Lower lobe of right lung (tissue), 2 donors: Measurements from ENCODE around the gene NKAIN1. TPM values are rescaled to one million over a fixed set of nuclear protein-coding genes. Genes with fewer than 3 reads are reported as not detected.

Source experiments
- ATAC-seq, 2 donors: fragments of 200-7000 bp; cut with Tn5 transposase; one replicate each; pipeline ENCODE4 v1.9.1; 2020 to 2022; ENCODE audit warnings: mild to moderate bottlenecking in 2 of 2, moderate library complexity in 2 of 2
- DNase-seq: peaks from one replicate; pipeline ENCODE4 v3.0.0-alpha.2; 2020
- H3K27ac ChIP-seq: fragments of 200-600 bp; one replicate; pipeline ENCODE4 v1.8.0; 2022
- H3K27me3 ChIP-seq: fragments of 200-600 bp; one replicate; pipeline ENCODE4 v1.8.0; 2022; ENCODE audit warnings: low read depth
- H3K36me3 ChIP-seq: fragments of 200-600 bp; one replicate; pipeline ENCODE4 v1.8.0; 2022; ENCODE audit warnings: mild to moderate bottlenecking
- H3K4me1 ChIP-seq: fragments of 200-600 bp; one replicate; pipeline ENCODE4 v1.8.0; 2022
- H3K4me3 ChIP-seq: fragments of 200-600 bp; one replicate; pipeline ENCODE4 v1.8.0; 2022; ENCODE audit warnings: mild to moderate bottlenecking
- H3K9me3 ChIP-seq: fragments of 200-600 bp; one replicate; pipeline ENCODE4 v1.8.0; 2022
- intact Hi-C: fragments of 100-400 bp; cut with DNase I; formaldehyde crosslinking; loops from one replicate; pipeline ENCODE4 v1.11.0; 2022
- total RNA-seq: library from RNA; stranded (reverse); fragmentation: NEBNext Ultra II Directional; extraction: Animal tissue kit (Norgen Biotek cat#: 25700); gene quantifications from one replicate; pipeline ENCODE4 v1.2.1, GENCODE V29; 2021
- TF ChIP-seq, protein P1 (sequence below): fragments of 200-600 bp; IDR thresholded peaks from one replicate; pipeline ENCODE4 v1.8.0; 2022; ENCODE audit warnings: antibody characterized with exemption, mild to moderate bottlenecking
- donor health status: DM: no; HTN: yes; CAD: no; lungs with severe emphysema.

NKAIN1 gene
- total RNA-seq, 1 donor from 2014 or later = not detected

GRCh38 chr1:31161571-31161970, 78.1 kb downstream of the NKAIN1 start:
- H3K4me1 ChIP-seq = no peaks in the 10 kb centered on the region
- ATAC-seq (no peak), DNase-seq (no peak)
- H3K9me3 ChIP-seq = no peaks in the 10 kb centered on the region
- H3K36me3 ChIP-seq = no peaks in the 10 kb centered on the region
- H3K27ac ChIP-seq = no peak overlapping the region
- TF ChIP-seq, protein P1, sequence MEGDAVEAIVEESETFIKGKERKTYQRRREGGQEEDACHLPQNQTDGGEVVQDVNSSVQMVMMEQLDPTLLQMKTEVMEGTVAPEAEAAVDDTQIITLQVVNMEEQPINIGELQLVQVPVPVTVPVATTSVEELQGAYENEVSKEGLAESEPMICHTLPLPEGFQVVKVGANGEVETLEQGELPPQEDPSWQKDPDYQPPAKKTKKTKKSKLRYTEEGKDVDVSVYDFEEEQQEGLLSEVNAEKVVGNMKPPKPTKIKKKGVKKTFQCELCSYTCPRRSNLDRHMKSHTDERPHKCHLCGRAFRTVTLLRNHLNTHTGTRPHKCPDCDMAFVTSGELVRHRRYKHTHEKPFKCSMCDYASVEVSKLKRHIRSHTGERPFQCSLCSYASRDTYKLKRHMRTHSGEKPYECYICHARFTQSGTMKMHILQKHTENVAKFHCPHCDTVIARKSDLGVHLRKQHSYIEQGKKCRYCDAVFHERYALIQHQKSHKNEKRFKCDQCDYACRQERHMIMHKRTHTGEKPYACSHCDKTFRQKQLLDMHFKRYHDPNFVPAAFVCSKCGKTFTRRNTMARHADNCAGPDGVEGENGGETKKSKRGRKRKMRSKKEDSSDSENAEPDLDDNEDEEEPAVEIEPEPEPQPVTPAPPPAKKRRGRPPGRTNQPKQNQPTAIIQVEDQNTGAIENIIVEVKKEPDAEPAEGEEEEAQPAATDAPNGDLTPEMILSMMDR = no peak
- no peak overlapping the region for H3K4me3 ChIP-seq
- intact Hi-C loops = no loop called here
- H3K27me3 ChIP-seq = no peaks in the 10 kb centered on the region

- ATAC-seq (no peak), DNase-seq (no peak)
- Histone ChIP-seq H3K27ac (no peak overlapping the region), H3K36me3 (no peaks in the 10 kb centered on the region), H3K4me3 (no peak overlapping the region), H3K4me1 (peaks cover 9% of the 10 kb centered on the region), H3K27me3 (no peaks in the 10 kb centered on the region), H3K9me3 (no peaks in the 10 kb centered on the region)
- intact Hi-C loops = no loop called here
- TF ChIP-seq, protein P1 = no peak
Observed at GRCh38 chr1:31159869-31160611, 79.6 kb downstream of the NKAIN1 start.

GRCh38 chr1:31159323-31159722, 80.4 kb downstream of the NKAIN1 start:
- intact Hi-C loops = no loop called here
- Histone ChIP-seq H3K4me3 (no peak overlapping the region), H3K36me3 (no peaks in the 10 kb centered on the region), H3K4me1 (peaks cover 13% of the 10 kb centered on the region), H3K9me3 (no peaks in the 10 kb centered on the region), H3K27ac (no peak overlapping the region), H3K27me3 (no peaks in the 10 kb centered on the region)
- ATAC-seq = no peak
- TF ChIP-seq, protein P1 = no peak
- no peak for DNase-seq

- H3K9me3 ChIP-seq = no peaks in the 10 kb centered on the region
- ATAC-seq = peak; percentile 94 to 95
- no peaks in the 10 kb centered on the region for H3K27me3 ChIP-seq
- H3K4me3 ChIP-seq = peak overlapping the region; percentile 68
- TF ChIP-seq, protein P1 = peak; percentile 32
- DNase-seq = peak; percentile 83
- H3K36me3 ChIP-seq = no peaks in the 10 kb centered on the region
- peaks cover 16% of the 10 kb centered on the region for H3K4me1 ChIP-seq
- peak overlapping the region; percentile 85 for H3K27ac ChIP-seq
- intact Hi-C loops = no loop called here
Observed at GRCh38 chr1:31155216-31155806, 84.4 kb downstream of the NKAIN1 start.

DNA sequence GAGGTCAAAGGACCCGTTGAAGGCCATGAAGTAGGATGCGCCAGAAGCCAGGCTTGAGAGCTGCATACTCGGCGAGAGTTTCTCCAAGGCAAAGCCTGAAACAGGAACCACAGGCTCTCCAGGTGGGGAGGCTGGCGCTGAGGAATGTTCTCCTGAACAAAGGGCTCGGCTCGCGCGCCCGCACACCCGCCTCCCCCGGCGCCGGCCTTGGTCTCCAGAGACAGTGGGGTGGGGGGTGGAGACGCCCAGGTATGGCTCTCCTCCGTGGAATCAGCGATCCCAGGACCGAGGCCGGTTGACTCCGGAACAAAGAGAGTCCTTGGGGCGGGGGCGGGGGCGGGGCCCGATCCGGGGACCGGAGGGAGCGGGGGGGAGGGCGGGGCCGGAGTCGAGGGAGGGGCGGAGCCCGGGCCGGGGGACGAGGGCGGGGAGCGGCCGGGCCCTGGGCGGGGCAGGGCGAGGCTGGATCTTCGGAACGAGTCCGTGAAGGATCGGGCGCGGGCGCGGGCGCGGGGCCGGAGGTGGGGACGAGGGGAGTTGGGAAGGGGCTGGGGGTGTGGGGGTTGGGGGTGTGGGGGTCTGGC, 85.0 kb downstream of the NKAIN1 start:
- intact Hi-C loops = no loop called here
- H3K27me3 ChIP-seq = no peaks in the 10 kb centered on the region
- ATAC-seq (peak; percentile 96), DNase-seq (peak; percentile 92)
- peaks cover 16% of the 10 kb centered on the region for H3K4me1 ChIP-seq
- H3K27ac ChIP-seq = peak overlapping the region; percentile 85
- peak overlapping the region; percentile 68 for H3K4me3 ChIP-seq
- TF ChIP-seq, protein P1 = no peak
- H3K9me3 ChIP-seq = no peaks in the 10 kb centered on the region
- H3K36me3 ChIP-seq = no peaks in the 10 kb centered on the region
